HUES6 (cell line): Measurements from ENCODE around the gene LCN10.

Experiments used
- H3K27ac ChIP-seq: 2 replicates; pipeline ENCODE4 v1.7.0; 2013; ENCODE audit warnings: low read depth, mild to moderate bottlenecking, low read length, inconsistent platforms
- H3K27me3 ChIP-seq: 2 replicates; pipeline ENCODE4 v1.6.1; 2013; ENCODE audit warnings: low read length; ENCODE audit not compliant: control insufficient read depth, insufficient read depth
- H3K36me3 ChIP-seq: 2 replicates; pipeline ENCODE4 v1.6.1; 2013; ENCODE audit warnings: low read length; ENCODE audit not compliant: control insufficient read depth, insufficient read depth
- H3K4me1 ChIP-seq: 2 replicates; pipeline ENCODE4 v1.6.1; 2013; ENCODE audit warnings: low read length; ENCODE audit not compliant: control insufficient read depth, insufficient read depth
- H3K4me3 ChIP-seq: 2 replicates; pipeline ENCODE4 v1.5.1; 2013; ENCODE audit warnings: low read depth, low read length
- H3K9ac ChIP-seq: one replicate; pipeline ENCODE4 v1.6.1; 2013; ENCODE audit warnings: mild to moderate bottlenecking, low read length
- H3K9me3 ChIP-seq: 2 replicates; pipeline ENCODE4 v1.6.1; 2013; ENCODE audit warnings: low read depth, low read length; ENCODE audit not compliant: control insufficient read depth, insufficient read depth

Gene LCN10

GRCh38 chr9:136723989-136724388, 18.8 kb downstream of the LCN10 start:
- no peak overlapping the region for H3K27ac ChIP-seq
- H3K4me3 ChIP-seq, result no peak overlapping the region
- no peaks in the 10 kb centered on the region for H3K9me3 ChIP-seq
- H3K27me3 ChIP-seq, result 0 out of 2 replicates have a peak, but pooled peaks cover 2% of the 10 kb centered on the region
- peaks cover 27% of the 10 kb centered on the region; the same call in 1 of the 2 replicates for H3K4me1 ChIP-seq
- peaks cover 54% of the 10 kb centered on the region for H3K36me3 ChIP-seq
- no peak overlapping the region for H3K9ac ChIP-seq

DNA sequence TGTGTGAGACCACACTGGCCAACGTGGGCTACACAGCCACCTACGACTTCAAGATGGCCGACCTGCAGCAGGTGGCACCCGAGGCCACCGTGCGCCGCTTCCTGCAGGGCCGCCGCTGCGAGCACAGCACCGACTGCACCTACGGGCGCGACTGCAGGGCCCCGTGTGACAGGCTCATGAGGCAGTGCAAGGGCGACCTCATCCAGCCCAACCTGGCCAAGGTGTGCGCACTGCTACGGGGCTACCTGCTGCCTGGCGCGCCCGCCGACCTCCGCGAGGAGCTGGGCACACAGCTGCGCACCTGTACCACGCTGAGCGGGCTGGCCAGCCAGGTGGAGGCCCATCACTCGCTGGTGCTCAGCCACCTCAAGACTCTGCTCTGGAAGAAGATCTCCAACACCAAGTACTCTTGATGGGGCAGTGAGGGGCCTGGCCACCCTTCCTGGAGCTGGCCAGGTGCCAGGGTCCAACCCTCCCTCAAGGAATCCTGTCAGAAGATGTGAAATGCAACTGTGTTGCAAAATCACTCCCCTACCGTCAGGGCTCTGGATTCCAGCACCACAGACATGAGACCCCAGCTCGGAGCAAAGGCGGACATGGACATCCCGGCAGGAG, 19.3 kb downstream of the LCN10 start:
- Histone ChIP-seq H3K4me3 (no peak overlapping the region), H3K4me1 (peaks cover 24% of the 10 kb centered on the region; the same call in 1 of the 2 replicates), H3K9me3 (no peaks in the 10 kb centered on the region), H3K27ac (no peak overlapping the region), H3K27me3 (no peaks in the 10 kb centered on the region), H3K9ac (no peak overlapping the region), H3K36me3 (peaks cover 54% of the 10 kb centered on the region)

GRCh38 chr9:136722969-136723356, 19.8 kb downstream of the LCN10 start:
- Histone ChIP-seq H3K36me3 (peaks cover 54% of the 10 kb centered on the region), H3K4me1 (peaks cover 24% of the 10 kb centered on the region; the same call in 1 of the 2 replicates)

DNA sequence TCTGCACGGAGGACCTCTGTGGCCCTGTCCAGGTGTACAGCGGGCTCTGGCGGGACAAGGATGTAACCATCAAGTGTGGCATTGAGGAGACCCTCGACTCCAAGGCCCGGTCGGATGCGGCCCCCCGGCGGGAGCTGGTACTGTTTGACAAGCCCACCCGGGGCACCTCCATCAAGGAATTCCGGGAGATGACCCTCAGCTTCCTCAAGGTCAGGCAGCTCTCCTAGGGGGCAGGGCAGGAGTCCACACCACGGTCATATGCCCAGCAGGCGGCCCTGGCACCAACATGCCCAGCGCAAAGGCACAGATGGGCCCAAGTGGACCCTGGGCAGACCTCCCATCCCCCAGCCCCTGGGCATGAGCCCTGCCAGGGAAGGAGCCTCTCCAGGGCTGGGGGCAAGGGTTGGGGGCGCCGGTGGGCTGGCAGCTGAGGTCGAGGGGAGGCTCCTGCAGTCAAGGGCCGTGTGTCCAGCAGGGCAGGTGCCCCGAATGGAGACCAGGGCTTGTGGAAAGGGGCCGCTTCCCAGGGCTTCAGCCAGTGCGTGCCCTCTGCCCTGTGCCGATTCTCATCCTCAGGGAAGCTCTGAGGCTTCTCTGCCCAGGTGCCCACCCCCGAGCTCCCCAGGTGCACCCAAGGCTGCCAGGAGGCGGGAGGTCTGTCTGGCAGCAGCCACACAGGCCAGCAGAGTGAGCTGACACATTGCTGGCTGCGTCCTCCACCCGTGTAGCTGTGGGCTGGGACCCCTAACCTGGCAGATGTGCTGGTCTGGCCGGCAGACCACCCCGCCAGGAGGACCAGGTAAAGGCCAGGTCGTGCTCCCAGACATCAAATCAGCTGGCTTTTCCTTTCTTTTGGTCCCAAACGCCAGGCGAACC, 20.4 kb downstream of the LCN10 start:
- Histone ChIP-seq H3K9me3 (no peaks in the 10 kb centered on the region), H3K27ac (no peak overlapping the region), H3K9ac (no peak overlapping the region), H3K27me3 (no peaks in the 10 kb centered on the region), H3K36me3 (peaks cover 57% of the 10 kb centered on the region), H3K4me3 (no peak overlapping the region), H3K4me1 (peaks cover 24% of the 10 kb centered on the region; the same call in 1 of the 2 replicates)

More at GRCh38 chr9:136722969-136723356, 19.8 kb downstream of the LCN10 start:
- H3K27ac ChIP-seq, result no peak overlapping the region
- no peak overlapping the region for H3K9ac ChIP-seq
- no peaks in the 10 kb centered on the region for H3K9me3 ChIP-seq
- H3K27me3 ChIP-seq, result no peaks in the 10 kb centered on the region
- H3K4me3 ChIP-seq, result no peak overlapping the region

DNA sequence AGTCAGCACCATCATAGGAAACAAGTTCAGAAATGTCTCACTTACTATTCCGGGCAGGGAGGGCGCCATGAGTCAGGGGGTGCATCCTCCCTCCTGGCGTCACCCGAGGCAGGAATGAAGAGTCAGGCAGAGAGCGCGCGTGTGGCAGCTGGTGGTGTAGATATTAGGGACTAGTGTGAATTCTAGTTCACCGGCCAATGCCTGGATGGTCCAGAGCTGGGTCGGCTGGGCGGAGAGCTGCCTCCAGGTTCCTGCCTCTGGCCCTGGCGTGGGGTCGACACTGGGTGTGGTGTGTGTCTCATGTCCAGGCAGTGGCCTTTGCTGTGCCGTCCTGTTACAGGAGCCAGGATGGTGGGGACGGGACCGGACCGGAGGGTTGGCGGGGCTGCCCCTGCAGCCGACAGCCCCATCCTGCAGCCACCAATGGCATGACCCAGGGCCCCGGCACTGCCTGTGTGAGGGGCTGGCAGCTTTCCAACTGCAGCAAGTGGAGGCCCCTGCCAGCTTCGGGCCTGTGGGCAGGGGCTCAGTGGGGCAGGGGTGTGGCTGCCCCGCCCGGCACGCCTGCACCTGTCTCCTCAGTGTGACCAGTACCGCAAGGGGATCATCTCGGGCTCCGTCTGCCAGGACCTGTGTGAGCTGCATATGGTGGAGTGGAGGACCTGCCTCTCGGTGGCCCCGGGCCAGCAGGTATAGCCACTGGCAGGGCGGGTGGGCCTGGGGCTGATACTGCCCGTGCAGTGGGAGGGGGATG, 21.2 kb downstream of the LCN10 start:
- H3K4me1 ChIP-seq, result peaks cover 20% of the 10 kb centered on the region; the same call in 1 of the 2 replicates
- no peak overlapping the region for H3K27ac ChIP-seq
- H3K9ac ChIP-seq, result no peak overlapping the region
- no peaks in the 10 kb centered on the region for H3K27me3 ChIP-seq
- no peak overlapping the region for H3K4me3 ChIP-seq
- H3K36me3 ChIP-seq, result peaks cover 53% of the 10 kb centered on the region
- H3K9me3 ChIP-seq, result no peaks in the 10 kb centered on the region

DNA sequence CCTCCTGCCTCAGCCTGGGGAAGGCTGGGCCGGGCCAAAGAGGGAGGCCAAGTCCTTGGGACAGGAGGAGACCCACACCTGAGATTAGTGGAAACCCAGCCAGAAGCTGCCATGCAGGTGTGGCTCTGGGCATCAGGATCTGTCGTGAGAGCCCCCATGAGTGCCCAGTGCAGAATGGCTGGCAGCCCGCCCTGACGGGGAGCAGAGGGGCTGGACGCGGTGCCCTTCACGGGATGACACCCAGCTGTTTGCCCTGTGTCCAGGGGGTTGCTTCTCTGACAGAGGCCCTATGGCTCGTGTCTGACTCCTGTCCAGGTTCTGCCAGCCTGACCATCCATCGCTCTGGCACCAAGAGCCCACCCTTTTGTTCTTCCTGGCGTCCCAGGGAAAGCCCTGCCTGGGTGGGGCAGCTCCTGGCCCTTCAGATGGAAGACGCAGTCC, 21.8 kb downstream of the LCN10 start:
- Histone ChIP-seq H3K4me1 (peaks cover 14% of the 10 kb centered on the region; the same call in 1 of the 2 replicates), H3K27ac (no peak overlapping the region), H3K36me3 (peaks cover 47% of the 10 kb centered on the region), H3K9ac (no peak overlapping the region), H3K27me3 (no peaks in the 10 kb centered on the region), H3K9me3 (no peaks in the 10 kb centered on the region), H3K4me3 (no peak overlapping the region)

DNA sequence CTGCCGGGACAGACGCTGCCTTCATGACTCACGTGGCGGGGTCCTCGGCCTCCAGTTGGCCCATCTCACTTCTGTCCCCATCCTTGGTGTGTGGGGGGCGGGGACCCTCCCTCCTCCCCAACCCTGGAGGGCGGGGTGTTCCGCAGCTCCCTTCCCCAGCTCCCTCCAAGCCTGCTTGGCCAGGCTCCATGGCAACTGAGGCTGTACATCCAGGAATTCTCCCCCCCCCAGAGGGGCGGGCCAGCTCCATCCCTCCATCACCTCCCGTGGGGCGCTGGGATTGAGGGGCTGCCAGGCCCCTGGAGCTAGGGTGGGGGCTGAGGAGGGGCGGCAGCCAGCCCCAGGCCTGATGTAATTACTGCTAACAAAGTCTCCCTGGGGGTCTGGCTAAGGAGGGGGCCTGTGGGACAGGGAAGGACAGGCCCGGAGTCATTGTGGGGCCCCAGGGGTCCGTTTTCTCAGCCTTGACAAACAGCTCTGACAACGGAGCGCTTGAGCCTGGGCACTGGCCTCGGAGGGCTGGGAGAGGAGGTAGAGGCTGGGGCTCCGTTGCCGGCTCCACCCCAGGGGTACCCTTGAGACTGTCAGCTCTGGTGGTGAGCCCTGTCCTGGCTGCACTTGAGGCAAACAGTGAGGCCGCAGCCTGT, 22.4 kb downstream of the LCN10 start:
- Histone ChIP-seq H3K9ac (no peak overlapping the region), H3K36me3 (peaks cover 41% of the 10 kb centered on the region), H3K27me3 (no peaks in the 10 kb centered on the region), H3K4me1 (peaks cover 8% of the 10 kb centered on the region; the same call in 1 of the 2 replicates), H3K4me3 (no peak overlapping the region), H3K27ac (no peak overlapping the region), H3K9me3 (no peaks in the 10 kb centered on the region)

- H3K27me3 ChIP-seq, result no peaks in the 10 kb centered on the region
- peaks cover 32% of the 10 kb centered on the region for H3K36me3 ChIP-seq
- H3K4me1 ChIP-seq, result peaks cover 8% of the 10 kb centered on the region; the same call in 1 of the 2 replicates
- H3K9ac ChIP-seq, result no peak overlapping the region
- H3K4me3 ChIP-seq, result no peak overlapping the region
- no peaks in the 10 kb centered on the region for H3K9me3 ChIP-seq
- H3K27ac ChIP-seq, result no peak overlapping the region
Observed at GRCh38 chr9:136719195-136719880, 23.4 kb downstream of the LCN10 start.

DNA sequence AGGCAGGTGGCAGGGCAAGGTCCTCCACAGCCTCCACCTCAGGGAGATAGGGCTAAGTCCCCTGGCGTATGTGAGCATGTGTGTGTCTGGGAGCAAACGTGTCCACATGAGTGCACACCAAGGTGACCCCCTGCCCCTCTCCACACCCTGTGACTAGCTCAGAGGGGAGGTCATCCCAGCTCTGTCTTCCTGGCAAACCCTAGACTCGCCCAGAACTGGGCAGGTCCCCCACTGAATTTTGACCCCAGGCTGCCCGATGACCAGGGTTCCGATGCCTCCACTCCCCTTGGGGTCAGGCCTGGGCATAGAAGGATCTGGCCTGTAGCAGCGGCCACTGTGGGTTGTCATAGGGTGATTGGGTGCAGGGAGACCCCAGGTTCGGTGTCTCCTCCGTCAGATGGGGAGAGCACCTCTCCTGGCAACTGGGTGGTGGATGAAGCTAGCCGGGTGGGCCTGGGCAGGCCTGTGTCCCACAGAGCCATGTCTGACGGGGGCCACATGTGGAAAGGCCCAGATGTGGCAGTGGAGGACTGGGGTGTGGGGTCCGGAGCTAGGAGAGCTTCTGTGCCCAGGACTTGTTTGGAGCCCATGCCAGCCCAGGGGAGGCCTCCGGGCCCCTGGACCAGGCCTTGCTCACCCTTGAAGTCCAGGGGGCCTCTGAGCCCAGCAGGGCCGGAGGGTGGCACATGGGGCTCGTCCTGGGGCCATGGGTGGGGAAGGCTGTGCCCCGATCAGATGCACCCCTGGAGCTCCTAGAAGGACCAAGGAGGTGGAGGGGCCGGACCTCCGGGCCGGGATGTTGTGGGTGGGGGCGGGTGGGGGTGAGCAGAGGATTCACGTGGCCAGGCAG, 24.2 kb downstream of the LCN10 start:
- no peak overlapping the region for H3K27ac ChIP-seq
- H3K9ac ChIP-seq, result no peak overlapping the region
- peaks cover 25% of the 10 kb centered on the region for H3K36me3 ChIP-seq
- H3K9me3 ChIP-seq, result no peaks in the 10 kb centered on the region
- H3K4me3 ChIP-seq, result no peak overlapping the region
- no peaks in the 10 kb centered on the region for H3K27me3 ChIP-seq
- peaks cover 14% of the 10 kb centered on the region; the same call in 1 of the 2 replicates for H3K4me1 ChIP-seq
